NCI-H1694 (cell line): Measurements from ENCODE around the gene SIL1.
"Not testable (repeated sequence)": the region's sequence is repeated elsewhere in the genome, so short reads cannot be mapped to it uniquely, and the experiment has no call there.

Experiments
- DNase-seq: peaks from one replicate; lab custom pipeline; 2025; lab: John Stamatoyannopoulos, UW

SIL1 gene

DNA sequence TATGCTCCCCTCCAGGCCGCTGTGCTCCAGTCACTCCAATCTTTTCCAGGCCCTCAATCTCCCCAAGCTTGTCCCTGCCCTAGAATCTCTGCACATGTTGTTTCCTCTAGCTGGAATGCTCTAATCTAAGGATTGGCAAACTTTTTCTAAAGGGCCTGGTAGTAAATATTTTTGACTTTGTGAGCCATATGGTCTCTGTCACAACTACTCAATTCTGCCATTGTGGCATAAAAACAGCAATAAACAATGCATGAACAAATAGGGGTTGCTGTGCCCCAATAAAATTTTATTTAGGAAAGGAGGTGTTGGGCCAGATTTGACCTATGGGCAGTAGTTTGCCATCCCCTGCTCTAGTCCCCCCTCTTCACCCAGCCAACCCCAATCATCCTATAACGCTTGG is 172.5 kb downstream of the SIL1 start:
- no peak for DNase-seq

DNA sequence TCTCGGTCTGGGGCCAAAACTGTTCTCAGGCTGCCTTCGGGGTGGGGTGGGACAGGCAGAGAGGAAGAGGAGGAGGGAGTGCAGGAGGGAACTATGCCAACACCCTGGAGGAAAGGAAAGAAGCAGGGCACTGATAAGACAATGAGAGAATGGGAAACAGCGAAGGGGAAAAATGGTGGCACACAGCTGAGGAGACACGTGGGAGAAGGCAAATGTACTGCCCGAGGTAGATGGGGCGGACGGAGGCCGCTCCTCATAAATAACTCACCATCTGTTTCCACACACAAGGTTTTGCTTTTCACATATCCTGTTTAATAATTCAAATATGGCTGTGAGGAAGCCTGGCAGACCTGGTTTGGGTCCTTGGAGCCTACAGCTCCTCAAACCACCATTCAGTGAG is 174.9 kb downstream of the SIL1 start:
- DNase-seq: no peak

DNA sequence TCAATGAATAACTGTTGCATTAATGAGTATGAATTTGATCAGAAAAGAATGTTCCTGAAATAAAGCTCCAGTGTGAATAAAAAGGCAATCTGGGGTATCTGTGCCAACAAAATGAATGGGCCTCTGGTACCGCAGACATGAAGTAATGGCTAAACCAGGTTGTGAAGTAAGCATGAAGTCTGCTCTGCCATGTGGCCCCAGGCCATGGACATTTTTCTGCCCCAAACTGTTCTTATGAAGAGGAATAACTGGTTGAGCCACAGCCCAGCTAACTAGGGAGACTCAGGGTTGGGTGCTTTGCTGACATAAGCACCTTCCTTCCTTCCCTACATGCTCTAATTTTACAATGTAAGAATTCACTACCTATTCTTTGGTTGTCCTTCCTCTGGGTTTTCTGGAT is 175.6 kb downstream of the SIL1 start:
- no peak for DNase-seq

DNA sequence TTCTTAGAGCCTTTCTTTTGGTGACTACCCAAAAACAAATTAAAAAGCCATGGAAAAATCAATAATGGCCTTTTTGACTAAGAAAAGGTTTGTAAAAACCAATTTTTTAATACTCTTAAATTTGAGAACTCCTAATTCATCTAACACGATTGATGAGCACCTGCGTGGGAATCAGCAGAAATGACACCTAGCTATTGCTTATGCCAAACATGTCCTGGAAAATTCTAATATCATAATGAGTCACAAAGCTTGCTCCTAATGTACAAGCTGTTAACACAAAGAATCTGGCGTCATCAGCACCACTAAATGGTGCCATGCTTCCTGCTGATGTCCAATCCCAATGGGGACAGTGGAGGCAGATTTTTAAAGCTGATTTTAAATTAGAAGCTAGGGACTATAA is 176.8 kb downstream of the SIL1 start:
- DNase-seq: no peak

DNA sequence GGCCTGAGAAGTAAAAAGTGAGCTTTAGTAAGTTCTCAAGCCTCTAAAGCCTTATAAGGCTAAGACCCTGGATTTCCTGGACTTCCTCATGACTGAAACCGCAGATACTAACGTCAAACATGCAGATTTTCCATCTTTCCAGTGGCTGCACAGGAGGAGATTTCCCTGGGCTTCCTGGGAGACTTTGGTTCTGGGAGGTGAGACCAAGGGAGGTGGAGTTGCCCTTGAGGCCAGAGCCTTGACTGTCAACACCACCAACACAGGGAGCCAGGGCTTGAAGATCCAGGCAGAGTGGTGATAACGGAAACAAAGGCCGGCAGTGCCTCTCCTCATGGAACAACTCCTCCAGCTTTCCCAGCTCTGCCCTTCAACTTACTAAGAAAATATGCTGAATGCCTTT is 178.3 kb downstream of the SIL1 start:
- DNase-seq: no peak

DNA sequence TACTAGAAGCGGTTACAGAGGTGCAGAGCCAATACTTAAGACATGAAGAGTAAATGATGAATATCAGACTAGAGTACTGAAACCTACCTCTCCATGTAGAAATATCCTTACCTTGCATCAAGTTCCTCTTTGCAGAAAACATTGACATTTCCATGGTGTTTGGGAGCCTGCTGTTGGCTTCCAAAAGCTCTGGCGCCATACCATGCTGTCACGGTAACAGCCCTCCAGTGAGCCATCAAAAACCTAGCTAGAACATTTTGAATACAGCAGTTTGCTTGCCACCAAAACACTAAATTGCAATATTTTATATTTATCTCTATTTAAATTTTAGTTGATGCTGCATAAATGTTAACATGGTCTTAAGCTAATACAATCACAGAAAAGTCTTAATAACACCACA is 179.0 kb downstream of the SIL1 start:
- no peak for DNase-seq

DNA sequence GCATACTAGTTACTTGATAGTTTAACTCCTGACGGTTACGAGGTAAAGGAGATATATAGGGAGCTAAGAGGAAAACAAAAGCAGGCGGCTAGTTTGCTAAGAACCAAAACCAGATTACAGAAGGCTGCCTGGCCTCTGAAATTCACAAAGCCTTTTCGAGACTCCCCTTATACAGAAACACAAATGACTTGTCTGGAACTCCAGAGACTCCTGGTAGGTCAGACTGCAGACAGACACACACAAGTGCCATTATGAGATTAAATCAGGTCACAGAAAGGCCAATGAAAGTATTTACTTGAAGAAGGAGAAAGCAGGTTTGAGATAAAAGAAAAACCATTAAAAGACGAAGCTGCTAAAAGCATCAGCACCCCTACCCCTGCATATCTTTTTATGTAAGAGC is 180.5 kb downstream of the SIL1 start:
- no peak for DNase-seq

DNA sequence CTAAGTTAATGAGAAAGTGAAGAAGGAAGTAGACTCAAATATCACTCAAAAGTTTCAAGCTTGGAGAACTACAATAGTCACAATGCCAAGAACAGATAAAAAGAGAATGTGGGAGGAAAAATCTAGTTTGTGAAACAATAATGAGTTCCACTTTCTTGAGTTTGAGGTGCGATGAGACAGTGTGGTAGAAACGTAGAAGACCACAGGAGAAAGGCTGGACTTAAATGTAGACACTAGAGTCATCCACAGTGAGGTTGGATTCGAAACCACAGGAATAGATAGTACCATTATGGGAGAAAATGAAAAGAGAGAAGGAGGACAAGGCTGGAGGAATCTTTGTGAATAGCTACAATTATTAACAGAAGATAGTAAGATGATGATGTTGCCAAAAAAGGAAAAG is 182.0 kb downstream of the SIL1 start:
- no peak for DNase-seq

DNA sequence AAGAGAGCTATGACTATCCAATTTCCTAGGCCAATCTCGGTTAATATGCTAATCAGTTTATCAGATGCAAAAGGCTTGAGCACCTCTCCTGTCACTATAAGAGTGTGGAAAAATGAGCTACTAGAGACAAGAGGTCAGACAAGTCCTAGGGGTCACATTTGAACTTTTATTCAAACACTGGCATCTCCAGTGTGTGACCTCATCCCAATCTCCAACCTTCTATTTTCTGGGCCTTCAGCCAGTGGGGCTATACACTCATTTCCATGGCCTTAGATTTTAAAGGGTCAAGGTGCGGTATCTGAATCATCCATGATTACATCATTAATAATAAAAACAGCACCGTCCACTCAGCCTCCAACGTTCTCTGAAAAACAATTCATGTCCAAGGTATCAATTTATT is 183.4 kb downstream of the SIL1 start:
- DNase-seq: no peak

DNA sequence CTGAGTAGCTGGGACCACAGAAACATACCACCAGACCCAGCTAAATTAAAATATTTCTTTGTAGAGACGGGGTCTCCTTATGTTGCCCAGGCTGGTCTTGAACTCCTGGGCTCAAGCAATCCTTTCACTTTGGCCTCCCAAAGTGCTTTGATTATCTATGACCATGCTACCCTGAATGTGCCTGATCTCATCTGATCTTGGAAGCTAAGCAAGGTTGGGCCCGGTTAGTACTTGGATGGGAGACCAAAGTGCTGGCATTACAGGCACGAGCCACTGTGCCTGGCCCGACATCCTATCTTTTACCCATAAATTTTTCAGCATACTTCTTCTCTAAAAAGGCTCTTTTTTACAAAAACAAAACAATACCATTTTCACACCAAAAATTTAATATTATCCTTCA is 186.0 kb downstream of the SIL1 start:
- DNase-seq: no peak

DNA sequence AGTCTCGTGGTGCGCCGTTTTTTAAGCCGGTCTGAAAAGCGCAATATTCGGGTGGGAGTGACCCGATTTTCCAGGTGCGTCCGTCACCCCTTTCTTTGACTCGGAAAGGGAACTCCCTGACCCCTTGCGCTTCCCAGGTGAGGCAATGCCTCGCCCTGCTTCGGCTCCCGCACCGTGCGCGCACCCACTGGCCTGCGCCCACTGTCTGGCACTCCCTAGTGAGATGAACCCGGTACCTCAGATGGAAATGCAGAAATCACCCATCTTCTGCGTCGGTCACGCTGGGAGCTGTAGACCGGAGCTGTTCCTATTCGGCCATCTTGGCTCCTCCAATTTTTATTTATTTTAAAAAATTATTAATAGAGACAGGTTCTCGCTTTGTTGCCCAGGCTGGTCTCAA is 187.0 kb downstream of the SIL1 start:
- not testable (repeated sequence) for DNase-seq

DNA sequence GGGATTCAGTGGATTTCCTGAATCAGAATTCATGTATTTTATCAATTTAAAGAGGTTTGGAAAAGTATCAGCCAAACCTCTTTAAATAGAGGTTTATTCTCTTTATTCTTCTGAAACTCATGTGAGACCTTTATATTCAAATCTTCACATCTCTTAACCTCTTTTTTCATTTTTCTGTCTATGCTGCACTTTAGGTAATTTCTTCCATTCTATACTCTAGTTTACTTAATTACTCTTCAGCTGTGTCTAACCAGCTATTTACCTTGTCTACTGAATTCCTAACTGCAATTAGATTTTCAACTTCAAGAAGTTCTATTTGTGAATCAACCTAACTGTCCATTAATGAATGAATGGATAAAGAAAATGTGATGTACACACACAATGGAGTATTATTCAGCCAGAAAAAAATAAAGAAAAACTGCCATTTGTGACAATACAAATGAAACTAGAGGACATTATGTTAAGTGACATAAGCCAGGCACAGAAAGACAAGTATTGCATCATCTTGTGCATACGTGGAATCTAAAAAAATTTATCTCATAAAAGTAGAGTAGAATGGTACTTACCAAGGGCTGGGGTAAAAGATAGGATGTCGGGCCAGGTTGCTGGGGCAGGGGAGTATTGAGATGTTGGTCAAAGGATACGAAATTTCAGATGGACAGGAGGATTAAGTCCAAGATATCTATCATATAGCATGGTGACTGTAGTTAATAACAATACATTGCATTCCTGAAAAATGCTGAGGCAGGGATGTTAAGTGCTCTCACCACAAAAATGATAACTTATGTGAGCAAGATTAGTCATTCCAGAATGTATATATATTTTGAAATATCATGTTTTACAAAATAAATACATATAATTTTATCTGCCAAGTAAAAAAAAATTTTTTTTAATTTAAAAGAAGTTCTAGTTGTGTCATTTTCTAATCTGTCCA is 193.5 kb downstream of the SIL1 start:
- DNase-seq: no peak

DNA sequence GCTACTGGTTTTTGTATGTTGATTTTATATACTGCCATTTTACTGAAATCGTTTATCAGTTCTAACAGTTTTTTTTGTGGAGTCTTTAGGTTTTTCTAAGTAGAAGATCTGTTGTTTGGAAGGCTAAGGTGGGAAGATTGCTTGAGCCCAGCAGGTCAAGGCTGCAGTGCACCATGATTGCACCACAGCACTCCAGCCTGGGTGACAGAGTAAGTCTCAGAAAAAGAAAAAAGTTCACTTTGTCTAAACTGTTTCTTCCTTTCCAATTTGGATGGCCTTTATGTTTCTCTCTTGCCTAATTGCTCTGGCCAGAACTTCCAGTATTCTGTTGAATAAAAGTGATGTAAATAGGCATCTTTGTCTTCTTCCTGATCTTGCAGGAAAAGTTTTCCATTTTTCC is 198.5 kb downstream of the SIL1 start:
- no peak for DNase-seq

DNA sequence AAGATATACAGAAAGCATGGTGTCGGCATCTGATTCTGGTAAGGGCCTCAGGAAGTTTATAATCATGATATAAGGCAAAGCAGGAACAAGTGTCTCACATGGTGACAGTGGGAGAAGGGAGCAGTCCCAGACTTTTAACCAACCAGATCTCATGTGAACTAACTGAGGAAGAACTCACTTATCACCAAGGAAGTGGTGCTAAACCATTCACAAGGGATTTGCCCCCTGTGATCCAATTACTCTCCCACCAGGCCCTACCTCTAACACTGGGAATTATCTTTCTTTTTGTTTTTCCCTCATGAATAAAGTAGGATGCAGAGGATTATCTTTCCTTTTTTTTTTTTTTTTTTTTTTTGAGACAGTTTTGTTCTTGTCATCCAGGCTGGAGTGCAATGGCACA is 199.6 kb downstream of the SIL1 start:
- no peak for DNase-seq

DNA sequence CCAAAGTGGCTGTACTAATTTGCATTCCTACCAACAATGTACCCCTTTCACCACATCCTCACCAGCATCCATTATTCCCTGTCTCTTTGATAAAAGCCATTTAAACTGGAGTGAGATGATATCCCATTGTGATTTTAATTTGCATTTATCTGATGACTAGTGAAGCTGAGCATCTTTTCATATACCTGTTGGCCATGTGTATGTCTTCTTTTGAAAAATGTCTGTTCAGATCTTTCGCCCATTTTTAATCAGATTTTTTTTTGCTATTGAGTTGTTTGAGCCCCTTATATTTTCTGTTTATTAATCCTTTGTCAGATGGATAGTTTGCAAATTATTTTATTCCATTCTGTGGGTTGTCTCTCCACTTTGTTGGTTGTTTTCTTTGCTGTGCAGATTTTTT is 202.0 kb downstream of the SIL1 start:
- no peak for DNase-seq

DNA sequence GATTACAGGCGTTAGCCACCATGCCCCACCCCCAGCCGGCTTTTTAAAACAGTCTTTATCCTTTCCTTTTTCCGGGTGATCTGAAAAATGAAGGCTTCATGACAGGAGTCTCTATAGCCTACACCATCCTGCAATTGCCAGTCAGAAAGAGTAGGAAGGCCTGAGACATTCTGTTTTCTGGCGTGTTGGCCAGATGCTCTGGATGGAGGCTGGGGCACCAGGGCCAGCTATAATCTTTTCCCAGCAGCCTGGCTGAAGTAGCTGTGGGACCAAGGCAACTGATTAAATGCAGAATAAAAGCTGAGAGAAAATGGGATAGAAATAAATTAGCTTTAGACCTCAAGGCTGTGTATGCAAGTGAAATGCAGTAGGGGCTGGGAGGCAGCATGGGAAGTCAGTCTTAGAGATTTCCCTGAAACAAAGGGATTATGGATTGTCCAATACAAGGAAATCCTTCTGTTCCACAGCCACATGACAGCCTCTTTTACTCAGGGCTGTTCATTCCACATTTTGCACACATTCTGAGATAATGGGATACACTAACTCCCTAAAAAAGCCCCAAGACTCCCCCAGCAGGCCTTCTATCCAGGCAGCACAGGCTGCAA is 207.1 kb downstream of the SIL1 start:
- DNase-seq: no peak

DNA sequence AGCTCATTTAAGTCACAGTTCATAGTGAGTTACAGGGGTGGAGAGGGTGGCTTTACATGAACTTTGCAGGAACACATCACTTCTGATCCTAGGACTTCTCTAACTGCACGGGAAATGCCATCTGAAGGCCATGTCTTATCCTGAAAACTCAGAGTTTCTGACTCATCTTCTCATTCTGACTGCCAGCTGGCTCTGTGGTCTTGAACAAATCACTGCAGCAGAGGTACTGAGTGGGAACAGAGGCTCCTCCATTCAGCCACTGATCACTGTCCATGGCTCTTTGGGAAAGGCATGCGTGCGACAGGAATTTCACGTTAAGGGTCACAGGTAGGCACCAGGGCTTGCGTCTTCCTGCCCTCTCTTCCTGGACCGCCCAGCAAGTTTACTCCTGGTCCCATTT is 208.4 kb downstream of the SIL1 start:
- DNase-seq: no peak

DNA sequence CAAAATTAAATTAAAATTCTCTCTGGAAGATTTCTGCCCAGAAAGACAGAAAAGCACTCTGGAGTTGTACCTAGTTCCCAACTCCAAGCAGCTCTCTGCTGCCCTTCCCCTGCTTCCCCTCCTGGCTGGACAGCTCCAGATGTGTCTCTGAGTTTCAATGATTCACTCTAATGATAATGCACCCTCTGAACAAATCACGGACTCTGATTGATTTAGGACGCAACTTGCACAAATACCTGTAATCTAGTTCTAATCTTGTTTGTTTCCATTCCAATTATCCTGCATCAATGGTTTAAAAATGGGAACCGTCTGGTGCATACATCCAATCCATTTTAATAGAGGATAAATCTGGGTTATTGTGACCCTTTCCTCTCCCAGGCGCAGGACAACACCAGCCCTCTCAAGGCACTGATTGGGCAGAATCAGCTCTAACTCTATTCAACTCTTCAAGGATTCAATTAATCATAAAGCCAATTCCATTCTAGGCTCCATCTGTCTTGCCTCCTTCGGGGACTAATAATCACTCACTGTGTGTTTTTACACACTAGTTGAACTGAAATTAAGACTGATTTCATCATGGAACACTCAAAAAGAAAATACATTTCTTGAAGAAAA is 211.9 kb downstream of the SIL1 start:
- no peak for DNase-seq

DNA sequence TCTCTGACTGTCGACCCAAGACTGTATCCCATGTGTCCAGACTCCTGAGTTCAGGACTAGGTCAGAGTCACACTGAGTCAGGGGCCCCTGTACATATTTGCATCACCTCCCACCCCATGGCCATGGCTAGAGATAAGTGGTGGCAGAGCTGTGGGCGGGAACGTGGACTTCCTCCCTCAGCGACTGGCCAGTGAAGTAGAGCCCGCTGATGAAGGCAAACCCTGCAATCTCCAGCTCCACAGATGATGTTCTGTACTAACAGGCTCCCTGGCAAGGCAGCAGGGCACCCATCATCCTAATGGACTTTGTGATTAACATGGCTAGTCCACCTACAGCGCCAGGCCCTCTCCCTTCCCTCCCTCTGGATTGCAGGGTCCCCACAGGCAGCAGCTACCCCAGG is 212.5 kb downstream of the SIL1 start:
- no peak for DNase-seq

DNA sequence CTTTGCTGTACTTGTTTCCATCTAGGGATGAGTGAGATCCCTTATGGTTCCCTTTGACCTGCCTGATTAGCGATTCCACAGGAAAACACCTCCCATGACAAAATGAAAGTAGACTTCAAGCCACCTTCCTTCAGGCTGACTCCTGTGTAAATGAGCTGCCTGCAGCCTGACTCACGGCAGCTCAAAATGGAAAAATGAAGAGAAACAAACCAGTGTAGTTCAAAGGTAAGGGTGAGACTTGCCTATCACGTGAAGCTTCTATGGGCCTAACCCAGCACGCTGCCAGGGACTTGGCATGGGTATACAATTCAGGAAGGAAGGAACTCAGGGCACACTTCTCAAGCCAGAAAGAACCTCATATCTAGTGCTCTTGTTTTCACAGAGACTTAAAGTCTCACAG is 212.9 kb downstream of the SIL1 start:
- no peak for DNase-seq

DNA sequence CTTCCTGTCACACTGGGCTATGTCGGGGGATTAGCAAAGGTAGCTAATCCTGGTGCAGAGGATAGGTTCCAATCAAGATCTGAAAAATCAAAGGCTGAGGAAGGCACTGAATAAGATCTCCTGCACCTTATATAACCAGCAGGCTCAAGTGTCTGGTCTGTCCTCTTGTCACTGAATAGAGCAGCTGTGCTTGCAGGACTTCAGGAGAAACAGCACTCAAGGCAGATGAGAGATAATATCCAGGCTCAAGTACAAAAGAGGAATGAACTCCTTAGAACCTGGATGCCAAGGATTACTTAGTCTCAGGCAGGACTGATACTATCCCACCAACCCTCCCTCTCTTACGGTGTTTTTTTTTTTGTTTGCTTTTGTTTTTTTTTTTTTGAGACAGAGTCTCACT is 214.2 kb downstream of the SIL1 start:
- no peak for DNase-seq

DNA sequence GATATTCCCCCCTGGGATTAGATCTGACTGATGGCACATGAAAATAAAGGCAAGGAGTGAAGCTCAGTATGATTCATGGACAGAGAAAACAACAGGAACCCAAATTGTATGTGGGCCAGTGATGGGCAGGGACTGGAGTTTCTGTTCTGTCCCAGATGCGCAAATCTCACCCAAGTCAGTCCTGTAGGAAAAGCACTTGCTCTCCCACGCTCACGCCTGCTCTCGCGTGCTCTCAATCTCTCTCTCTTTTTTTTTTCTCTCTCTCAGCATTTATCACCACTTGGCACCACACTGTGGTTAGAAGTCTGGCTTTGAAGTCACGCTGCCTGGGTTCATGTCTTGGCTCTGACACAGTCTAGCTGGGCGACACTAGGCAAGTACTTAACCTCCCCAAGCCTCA is 216.6 kb downstream of the SIL1 start:
- no peak for DNase-seq

DNA sequence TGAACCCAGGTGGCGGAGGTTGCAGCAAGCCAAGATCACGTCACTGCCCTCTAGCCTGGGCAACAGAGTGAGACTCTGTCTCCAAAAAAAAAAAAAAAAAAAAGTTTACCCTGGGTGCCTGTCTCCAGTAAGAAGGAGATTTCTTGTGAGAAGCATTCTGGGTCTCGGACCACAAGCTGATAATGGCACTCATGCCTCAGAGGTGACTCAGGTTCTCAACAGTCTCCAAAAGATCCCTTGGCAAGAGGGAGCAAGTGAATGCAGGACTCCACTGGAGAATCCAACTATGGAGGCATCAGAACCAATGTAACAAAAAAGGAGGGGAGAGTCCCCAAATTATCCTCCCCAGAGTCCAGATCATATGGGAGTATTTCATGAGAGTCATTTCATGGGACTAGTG is 217.0 kb downstream of the SIL1 start:
- DNase-seq: no peak
